Kidney epithelial cell (primary cell): ENCODE data around the gene MAGEA4. TPM values are rescaled to one million over a fixed set of nuclear protein-coding genes. Genes with fewer than 3 reads are reported as not detected.

Experiments
- DNase-seq: peaks from one replicate; pipeline ENCODE4 v3.0.0-alpha.2; 2010; ENCODE audit warnings: low read depth
- H3K27me3 ChIP-seq: 2 replicates; pipeline ENCODE4 v1.6.0; 2011; ENCODE audit warnings: low read length; ENCODE audit not compliant: control insufficient read depth, insufficient read depth
- H3K36me3 ChIP-seq: 2 replicates; pipeline ENCODE4 v1.5.1; 2011; ENCODE audit warnings: low read length; ENCODE audit not compliant: control insufficient read depth, insufficient read depth
- H3K4me3 ChIP-seq: 2 replicates; pipeline ENCODE4 v1.5.1; 2011; ENCODE audit warnings: low read depth, mild to moderate bottlenecking, control low read depth, low read length
- total RNA-seq: library from RNA; depleted of rRNA; stranded (reverse); fragments of >200 nt; gene quantifications from 2 replicates; pipeline ENCODE4 v1.2.3, GENCODE V29; 2015
- TF ChIP-seq, protein P1 (sequence below): IDR thresholded peaks from 2 replicates; pipeline ENCODE4 v1.5.1; 2011; ENCODE audit warnings: mild to moderate bottlenecking, moderate library complexity, low read length, control low read depth, inconsistent platforms; ENCODE audit not compliant: insufficient read depth, poor library complexity, severe bottlenecking

Gene MAGEA4
- total RNA-seq, 1 donor from 2014 or later: not detected

DNA sequence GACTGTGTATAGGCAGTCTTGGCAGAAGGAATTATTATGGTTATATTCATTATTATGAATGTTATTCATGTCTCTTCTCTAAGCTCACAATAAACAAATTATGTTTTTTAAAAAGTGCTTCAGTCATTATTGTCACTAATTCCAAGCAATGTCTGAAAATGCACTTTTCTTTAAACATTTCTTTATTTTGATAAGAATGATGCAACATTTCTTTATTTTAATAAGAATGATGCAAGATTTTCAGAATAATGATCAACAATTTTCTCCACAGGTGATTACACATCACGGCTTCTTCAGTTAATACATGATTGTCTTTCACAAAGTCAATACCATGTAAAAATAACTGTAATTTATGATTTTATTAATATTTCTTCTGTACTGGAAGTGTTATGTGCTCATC, 22.7 kb downstream of the MAGEA4 start:
- no peak for DNase-seq
- no peaks in the 10 kb centered on the region for H3K36me3 ChIP-seq
- H3K27me3 ChIP-seq: no peaks in the 10 kb centered on the region
- H3K4me3 ChIP-seq: no peak overlapping the region
- TF ChIP-seq, protein P1, sequence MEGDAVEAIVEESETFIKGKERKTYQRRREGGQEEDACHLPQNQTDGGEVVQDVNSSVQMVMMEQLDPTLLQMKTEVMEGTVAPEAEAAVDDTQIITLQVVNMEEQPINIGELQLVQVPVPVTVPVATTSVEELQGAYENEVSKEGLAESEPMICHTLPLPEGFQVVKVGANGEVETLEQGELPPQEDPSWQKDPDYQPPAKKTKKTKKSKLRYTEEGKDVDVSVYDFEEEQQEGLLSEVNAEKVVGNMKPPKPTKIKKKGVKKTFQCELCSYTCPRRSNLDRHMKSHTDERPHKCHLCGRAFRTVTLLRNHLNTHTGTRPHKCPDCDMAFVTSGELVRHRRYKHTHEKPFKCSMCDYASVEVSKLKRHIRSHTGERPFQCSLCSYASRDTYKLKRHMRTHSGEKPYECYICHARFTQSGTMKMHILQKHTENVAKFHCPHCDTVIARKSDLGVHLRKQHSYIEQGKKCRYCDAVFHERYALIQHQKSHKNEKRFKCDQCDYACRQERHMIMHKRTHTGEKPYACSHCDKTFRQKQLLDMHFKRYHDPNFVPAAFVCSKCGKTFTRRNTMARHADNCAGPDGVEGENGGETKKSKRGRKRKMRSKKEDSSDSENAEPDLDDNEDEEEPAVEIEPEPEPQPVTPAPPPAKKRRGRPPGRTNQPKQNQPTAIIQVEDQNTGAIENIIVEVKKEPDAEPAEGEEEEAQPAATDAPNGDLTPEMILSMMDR: no peak

DNA sequence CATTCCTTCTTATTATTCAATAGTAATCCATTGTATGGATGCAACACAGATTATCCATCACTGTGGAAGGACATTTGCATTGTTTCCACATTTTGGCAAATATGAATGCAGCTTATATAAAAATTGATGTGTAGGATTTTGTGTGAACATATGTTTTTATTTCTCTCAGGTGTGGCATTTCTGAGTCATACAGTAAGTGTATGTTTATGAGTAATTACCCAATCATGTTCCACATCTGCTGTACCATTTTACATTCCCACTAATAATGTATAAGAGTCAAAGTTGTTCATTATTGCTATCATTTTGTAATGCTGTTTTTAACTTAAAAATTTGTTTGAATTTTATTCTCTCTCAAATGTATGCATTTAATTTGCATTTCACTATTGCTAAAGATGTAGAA, 25.5 kb downstream of the MAGEA4 start:
- TF ChIP-seq, protein P1: no peak
- no peak for DNase-seq
- Histone ChIP-seq H3K36me3 (no peaks in the 10 kb centered on the region), H3K27me3 (no peaks in the 10 kb centered on the region), H3K4me3 (no peak overlapping the region)

DNA sequence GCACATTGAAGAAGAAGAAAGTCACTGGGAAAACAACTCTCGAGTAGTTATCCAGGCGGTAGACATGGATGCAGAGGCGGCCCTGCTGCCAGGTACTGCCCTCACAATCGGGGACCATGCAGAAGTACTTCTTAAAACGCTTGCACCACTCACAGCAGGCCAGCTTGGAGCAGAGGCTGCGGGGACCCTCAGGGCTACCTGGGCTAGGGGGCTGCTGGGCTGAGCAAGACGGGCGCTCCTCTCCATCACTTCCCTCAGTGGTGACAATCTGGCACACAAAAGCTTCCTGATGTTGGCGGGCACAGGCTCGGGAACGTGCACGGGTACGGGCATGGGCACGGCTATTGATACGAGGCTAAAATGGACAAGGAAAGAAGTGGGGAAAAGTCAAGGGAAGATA, 42.0 kb downstream of the MAGEA4 start:
- DNase-seq: no peak
- Histone ChIP-seq H3K27me3 (no peaks in the 10 kb centered on the region), H3K4me3 (no peak overlapping the region), H3K36me3 (no peaks in the 10 kb centered on the region)
- TF ChIP-seq, protein P1: no peak

DNA sequence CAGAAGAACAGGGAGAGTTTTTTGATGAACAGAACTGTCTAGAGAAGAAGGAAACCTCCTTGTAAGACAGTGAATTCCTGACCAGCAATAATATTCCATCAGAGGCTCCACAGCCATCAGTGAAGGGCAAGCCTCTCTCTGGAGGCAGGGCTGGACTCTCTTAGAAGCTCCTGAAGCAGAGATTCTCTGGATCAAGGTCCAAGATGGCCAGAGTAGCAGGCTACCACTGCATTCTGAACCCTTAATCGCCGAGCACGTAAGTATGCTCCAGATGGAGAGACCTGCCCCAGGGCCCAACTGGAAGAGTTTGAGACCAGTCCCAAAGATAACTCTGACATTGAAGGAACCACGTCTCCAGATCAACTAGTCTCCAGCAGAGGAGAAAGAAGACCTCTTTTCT, 45.4 kb downstream of the MAGEA4 start:
- TF ChIP-seq, protein P1: no peak

DNA sequence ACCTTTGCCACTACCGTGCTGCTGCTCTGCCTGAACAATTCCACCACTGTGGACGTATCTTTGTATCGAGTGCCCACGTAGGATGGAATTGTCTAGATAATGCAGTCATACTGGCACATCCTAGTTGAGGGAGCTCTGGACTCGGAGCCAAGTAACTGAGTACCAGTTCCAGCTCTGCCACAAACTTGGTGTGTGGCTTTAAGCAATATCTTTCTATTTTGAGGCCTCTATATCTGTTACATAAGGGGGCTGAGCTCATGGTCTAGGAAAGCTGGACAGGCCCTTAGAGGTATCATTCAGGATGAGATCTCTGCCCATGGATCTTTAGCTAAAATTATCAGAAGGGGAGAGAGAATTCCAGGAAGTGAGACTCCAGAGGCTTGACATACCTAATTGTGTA, 49.3 kb downstream of the MAGEA4 start:
- no peaks in the 10 kb centered on the region for H3K27me3 ChIP-seq
- H3K4me3 ChIP-seq: no peak overlapping the region
- H3K36me3 ChIP-seq: no peaks in the 10 kb centered on the region
- TF ChIP-seq, protein P1: no peak
- no peak for DNase-seq

More for the DNA sequence above, 45.4 kb downstream of the MAGEA4 start:
- no peak for DNase-seq
- Histone ChIP-seq H3K27me3 (no peaks in the 10 kb centered on the region), H3K36me3 (no peaks in the 10 kb centered on the region), H3K4me3 (no peak overlapping the region)

DNA sequence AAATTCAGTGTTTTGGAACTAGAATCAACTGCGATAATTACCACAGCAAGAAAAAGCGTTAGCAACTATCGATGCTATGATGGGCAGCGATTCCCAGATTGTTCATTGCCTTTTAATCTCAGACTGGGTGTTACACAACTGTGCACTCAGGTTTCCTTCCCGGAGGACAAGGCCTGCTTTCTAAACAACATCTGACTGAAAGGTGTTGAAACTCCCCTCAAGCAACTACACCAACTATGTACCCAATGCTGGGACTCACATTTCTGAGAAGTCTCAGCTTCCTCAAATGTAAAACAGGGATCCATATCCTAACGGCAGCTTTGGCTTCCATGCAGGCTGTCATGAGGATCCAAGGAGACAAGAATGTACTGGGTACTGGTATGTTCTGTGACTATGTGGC, 53.5 kb downstream of the MAGEA4 start:
- no peak overlapping the region for H3K4me3 ChIP-seq
- H3K27me3 ChIP-seq: no peaks in the 10 kb centered on the region
- TF ChIP-seq, protein P1: no peak
- DNase-seq: no peak
- no peaks in the 10 kb centered on the region for H3K36me3 ChIP-seq
